ENCODE results near the gene COQ9.

The COQ9 gene

DNA sequence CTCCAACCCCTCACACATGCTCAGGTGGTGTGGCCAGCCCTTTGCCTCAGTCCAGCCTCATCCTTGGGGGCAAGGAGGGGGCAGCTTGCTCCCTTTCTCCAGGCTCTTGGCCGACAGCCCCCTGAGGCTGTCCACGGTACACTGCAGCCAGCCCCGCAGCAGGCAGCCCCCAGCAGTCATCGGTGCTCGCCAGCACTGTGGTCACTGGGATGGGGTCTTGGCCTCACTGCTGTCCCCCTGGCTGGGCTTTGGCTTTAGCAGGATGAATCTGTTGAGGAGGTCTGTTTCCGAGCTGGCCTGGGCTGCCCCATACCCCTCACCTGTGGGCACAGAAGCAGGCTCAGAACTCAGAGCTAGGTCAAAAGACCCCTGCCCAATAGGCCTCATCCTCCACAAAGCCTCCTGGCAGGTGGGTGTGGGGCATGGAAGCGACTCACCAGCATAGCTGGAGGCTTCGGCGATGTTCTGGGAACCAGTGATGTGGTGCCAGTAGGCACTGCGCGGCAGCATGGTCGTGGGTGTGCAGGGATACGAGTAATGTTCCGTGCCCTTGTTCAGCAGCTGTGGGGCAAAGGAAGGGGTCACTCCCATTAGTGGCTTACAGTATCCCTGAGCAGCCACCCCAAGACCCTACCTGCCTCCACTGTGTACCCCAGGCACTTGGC lies 26.0 kb downstream of the COQ9 start:
- DNase-seq, result no peak

- no peak for DNase-seq
Measured at GRCh38 chr16:57473906-57474305, 26.6 kb downstream of the COQ9 start.

GRCh38 chr16:57474671-57475661 lies 27.7 kb downstream of the COQ9 start:
- no peak for DNase-seq

GRCh38 chr16:57475711-57476339 lies 28.5 kb downstream of the COQ9 start:
- peak; percentile 73 for DNase-seq

GRCh38 chr16:57476546-57477410 lies 29.5 kb downstream of the COQ9 start:
- DNase-seq, result no peak

GRCh38 chr16:57477531-57478202 lies 30.4 kb downstream of the COQ9 start:
- DNase-seq, result no peak

- no peak for DNase-seq
Measured at GRCh38 chr16:57478396-57479204, 31.3 kb downstream of the COQ9 start.

DNA sequence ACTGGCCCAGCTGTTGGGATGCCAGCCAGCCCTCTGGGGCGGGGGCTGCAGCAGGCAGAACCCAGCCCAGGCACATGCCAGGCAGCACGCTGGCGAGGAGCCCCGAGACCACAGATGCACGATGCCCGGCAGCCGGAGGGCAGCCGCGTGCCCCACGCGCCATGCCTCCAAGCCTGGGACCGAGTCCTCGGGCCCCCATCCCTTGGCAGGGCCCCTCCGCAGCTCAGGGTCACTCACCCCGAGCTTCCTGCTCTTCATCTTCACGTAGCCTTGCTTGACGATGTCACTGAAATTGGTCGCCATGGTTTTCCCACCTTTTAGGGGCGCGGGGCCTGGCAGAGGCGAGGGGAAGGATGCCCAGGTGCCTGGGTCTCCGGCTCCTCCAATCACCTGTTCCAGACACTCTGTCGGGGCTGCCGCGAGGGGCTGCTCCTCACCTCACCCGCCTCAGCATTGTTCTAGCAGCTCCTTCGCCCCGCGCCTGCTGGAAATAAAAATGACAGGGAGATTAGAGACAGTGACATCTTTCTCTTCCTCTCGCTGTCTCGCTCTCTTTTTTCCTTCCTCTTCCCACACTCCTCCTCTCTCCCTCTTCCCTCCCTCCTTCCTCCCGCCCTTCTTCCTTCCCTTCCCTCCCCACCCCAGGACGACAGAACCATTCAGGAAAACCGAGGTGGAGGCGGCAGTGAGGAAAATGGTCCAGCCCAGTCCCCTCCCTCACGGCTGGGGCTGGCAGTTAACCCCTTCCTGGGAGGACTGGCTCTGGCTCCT lies 32.1 kb downstream of the COQ9 start:
- no peak for DNase-seq

DNA sequence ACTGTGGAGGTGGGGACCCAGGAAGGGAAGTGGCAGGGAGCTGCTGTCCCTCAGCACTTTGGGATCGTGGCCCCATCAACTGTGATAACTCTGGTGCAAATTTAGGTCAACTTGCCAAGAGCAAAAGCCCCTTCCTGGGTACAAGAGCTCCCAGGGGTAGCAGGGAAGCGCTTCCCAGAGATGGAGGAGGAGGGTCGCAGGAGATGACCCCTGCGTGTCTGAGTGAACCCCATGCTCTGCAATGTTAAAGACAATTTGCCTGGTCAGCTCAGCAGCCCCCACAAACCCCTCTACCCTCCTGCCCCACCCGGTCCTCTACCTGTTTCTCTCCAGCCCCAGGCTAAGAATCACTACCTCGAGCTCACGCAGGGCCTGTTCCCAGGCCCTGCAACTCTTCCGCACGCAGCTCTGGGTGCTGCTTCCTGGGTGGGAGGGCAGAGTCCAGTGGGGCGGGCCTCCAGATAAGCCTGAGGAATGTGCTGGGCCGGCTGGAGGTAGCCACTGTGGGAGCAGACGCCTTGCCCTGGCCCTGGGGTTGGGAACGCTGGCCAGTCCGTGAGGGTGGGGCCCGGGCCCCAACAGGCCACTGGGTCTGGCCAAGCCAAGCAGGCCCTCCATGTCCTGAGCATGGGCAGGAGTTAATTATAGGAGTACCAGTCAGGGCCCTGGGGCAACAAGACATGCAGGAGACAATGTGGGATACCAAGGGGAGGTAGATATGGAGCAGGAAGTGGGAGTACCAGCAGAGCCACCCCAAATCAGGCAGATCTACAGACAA lies 32.9 kb downstream of the COQ9 start:
- DNase-seq, result no peak

DNA sequence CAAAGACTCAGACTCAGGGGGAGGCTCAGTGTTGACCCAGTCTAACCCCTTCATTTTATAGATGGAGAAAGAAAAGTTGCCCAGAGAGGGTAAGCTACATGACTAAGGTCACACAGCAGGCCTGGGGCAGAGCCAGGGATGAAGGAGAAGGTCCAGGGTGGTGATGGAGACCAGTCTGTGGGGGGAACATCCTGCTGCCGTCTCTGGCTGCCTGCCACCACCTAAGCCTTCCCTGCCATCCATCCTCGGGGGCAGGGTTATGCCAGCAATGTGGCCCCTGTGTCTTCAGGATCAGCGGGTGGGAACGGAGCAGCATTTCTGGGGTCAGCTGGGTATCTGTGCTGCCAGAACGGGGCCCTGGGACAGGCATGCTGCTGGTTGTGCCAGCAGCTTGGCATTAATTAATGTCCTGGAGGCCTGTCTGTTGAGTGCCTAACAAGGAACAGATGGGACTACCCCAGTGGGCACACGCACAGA lies 33.5 kb downstream of the COQ9 start:
- DNase-seq, result no peak

DNA sequence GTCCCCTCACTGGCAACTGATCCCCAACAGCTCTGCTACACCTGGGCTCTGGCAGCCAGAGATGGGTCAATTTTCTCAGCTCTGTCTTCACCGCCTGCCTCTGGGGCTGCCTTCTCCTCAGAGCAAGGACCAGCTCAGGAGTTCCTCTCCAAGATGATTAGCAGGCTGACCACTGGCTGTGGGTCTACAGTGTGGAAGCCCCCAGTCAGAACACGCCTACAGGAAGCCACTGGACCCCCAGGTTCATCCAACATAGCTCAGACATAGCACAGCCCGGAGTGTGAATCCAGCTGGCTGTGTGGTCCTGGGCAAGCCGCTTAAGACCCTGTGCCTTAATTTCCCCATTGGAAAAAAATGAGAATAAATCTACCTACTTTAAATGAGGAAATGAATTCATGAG lies 34.1 kb downstream of the COQ9 start:
- no peak for DNase-seq

- DNase-seq, result no peak
Measured at GRCh38 chr16:57482845-57483545, 35.7 kb downstream of the COQ9 start.

GRCh38 chr16:57483725-57484514 lies 36.6 kb downstream of the COQ9 start:
- no peak for DNase-seq

DNA sequence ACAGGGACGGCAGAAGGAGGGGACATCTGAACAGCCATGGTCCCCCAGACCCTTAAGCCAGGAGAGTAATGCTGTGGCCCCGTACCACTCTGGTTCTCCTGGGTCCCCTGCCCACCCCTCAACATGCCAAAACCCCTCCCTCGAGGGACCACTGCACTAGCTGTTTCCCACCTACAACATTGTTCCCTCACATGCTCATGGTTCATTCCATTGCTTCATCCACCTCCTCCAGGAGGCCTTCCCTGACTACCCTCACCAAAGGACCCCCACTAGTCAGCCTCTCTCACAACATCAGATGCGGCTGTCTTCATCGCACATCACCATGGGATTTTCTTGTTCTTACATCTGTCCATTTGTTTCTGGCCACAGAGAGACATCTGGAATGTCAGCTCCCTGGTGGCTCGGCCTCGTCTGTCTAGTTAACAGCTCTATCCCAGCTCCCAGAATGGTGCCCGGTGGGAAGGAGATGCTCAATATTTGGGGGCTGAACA lies 37.3 kb downstream of the COQ9 start:
- no peak for DNase-seq

DNA sequence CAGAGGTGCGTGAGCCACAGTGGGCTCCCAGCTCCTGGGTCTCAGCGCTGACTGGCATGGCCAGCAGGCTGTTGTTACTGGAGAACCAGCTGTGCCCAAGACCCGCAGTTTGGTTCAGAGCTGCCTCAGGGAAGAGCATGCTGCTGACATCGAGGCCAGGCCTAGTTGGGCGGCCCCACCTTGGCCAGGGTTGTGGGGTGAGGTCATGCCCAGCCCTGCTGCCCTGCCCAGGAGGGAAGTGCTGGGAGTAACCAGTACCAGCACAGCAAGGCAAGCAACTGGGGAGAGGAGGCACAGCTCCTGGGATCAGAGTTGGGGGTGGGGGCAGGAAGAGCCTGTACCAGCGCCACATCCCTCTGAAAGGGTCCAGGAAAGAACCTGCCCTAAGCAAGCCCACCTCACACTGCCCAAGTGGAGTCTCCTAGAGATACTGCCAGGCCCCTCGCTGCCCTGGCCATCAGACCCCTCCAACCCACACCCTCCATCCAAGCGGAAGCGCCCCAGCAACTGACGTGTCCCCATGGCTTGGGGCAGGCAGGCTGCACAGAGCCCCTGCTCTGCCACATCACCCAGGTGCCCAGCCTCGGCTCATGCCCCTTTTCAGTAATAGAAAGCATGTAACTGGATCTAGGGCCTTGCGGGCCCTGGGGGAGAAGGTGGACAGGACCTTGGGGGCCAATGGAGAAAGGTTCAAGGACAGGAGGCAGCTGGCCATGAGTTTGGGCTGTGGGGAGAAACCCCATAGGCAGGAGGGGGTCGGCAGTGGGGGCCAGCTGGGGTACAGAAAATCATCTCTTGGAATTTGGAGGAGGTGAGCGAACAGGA lies 38.0 kb downstream of the COQ9 start:
- DNase-seq, result no peak

Data from activated gamma-delta T cell treated with Interleukin-2 at 50 U/mL for 16 hours (primary cell).